HepG2 (cell line): ENCODE measurements around the gene TBCCD1. TPM values are rescaled to one million over a fixed set of nuclear protein-coding genes. Genes with fewer than 3 reads are reported as not detected.
A peak's percentile ranks its signal among the peaks of the same experiment; 100 is the strongest.

ENCODE experiments used
- GFI1 ChIP-seq: sonication (generic); formaldehyde crosslinking; IDR thresholded peaks from 2 replicates; pipeline ENCODE4 v1.5.0; 2020; ENCODE audit warnings: missing genetic modification reagents, mild to moderate bottlenecking, borderline replicate concordance
- IKZF1 ChIP-seq: fragments of 450-650 bp; IDR thresholded peaks from 2 replicates; pipeline ENCODE4 v1.7.1; 2016
- JUND ChIP-seq: sonication (generic); formaldehyde crosslinking; IDR thresholded peaks from 2 replicates; pipeline ENCODE4 v1.8.0; 2022; ENCODE audit warnings: mild to moderate bottlenecking, missing genetic modification reagents
- MAFF ChIP-seq: IDR thresholded peaks from 2 replicates; pipeline ENCODE4 v1.6.1; 2011; ENCODE audit warnings: low read depth, low read length, improper control_type of control experiment
- MIXL1 ChIP-seq: IDR thresholded peaks from 2 replicates; pipeline ENCODE4 v1.6.1; 2016
- MXD4 ChIP-seq: IDR thresholded peaks from 2 replicates; pipeline ENCODE4 v1.6.1; 2016; ENCODE audit warnings: mild to moderate bottlenecking, missing biosample characterization, missing genetic modification reagents
- MYC ChIP-seq: sonication (generic); formaldehyde crosslinking; IDR thresholded peaks from 2 replicates; pipeline ENCODE4 v1.9.0; 2021; ENCODE audit warnings: missing genetic modification reagents, borderline replicate concordance
- NFIB ChIP-seq: sonication (generic); formaldehyde crosslinking; IDR thresholded peaks from 2 replicates; pipeline ENCODE4 v1.9.0; 2021; ENCODE audit warnings: missing genetic modification reagents, mild to moderate bottlenecking, borderline replicate concordance
- NFYB ChIP-seq: sonication (generic); formaldehyde crosslinking; IDR thresholded peaks from 2 replicates; pipeline ENCODE4 v1.4.0; 2020; ENCODE audit warnings: missing genetic modification reagents
- POLR2AphosphoS2 ChIP-seq: IDR thresholded peaks from 2 replicates; pipeline ENCODE4 v1.6.1; 2011; ENCODE audit warnings: low read depth, low read length, improper control_type of control experiment
- RARG ChIP-seq: sonication (generic); formaldehyde crosslinking; IDR thresholded peaks from 2 replicates; pipeline ENCODE4 v1.4.0; 2020; ENCODE audit warnings: low read depth, mild to moderate bottlenecking, missing genetic modification reagents
- RNF2 ChIP-seq: fragments of 450-650 bp; conservative IDR thresholded peaks from 2 replicates; pipeline ENCODE4 v1.6.1; 2016; ENCODE audit warnings: low read depth
- RXRB ChIP-seq: IDR thresholded peaks from 2 replicates; pipeline ENCODE4 v1.6.1; 2016; ENCODE audit warnings: borderline replicate concordance, missing genetic modification reagents, missing compliant biosample characterization
- SIN3A ChIP-seq: IDR thresholded peaks from 2 replicates; pipeline ENCODE4 v1.6.1; 2011; ENCODE audit warnings: low read depth, mild to moderate bottlenecking, control low read depth, low read length, borderline replicate concordance
- ZNF343 ChIP-seq: sonication (generic); formaldehyde crosslinking; IDR thresholded peaks from 2 replicates; pipeline ENCODE4 v1.4.0; 2020; ENCODE audit warnings: mild to moderate bottlenecking, missing genetic modification reagents
- ZNF451 ChIP-seq: sonication (generic); formaldehyde crosslinking; IDR thresholded peaks from 2 replicates; pipeline ENCODE4 v1.5.0; 2020; ENCODE audit warnings: mild to moderate bottlenecking, missing genetic modification reagents
- ZNF558 ChIP-seq: sonication (generic); formaldehyde crosslinking; IDR thresholded peaks from 2 replicates; pipeline ENCODE4 v1.9.0; 2022; ENCODE audit warnings: mild to moderate bottlenecking, missing genetic modification reagents, borderline replicate concordance
- ZNF562 ChIP-seq: sonication (generic); formaldehyde crosslinking; IDR thresholded peaks from 2 replicates; pipeline ENCODE4 v1.8.0; 2022; ENCODE audit warnings: missing genetic modification reagents, borderline replicate concordance
- ZZZ3 ChIP-seq: sonication (generic); formaldehyde crosslinking; IDR thresholded peaks from 2 replicates; pipeline ENCODE4 v1.4.0; 2020; ENCODE audit warnings: missing genetic modification reagents, mild to moderate bottlenecking, borderline replicate concordance
- polyA plus RNA-seq, 8 experiments: library from polyadenylated mRNA; depleted of rRNA in 3 of 8; stranded (reverse) in 7 of 8; unstranded in 1 of 8; fragments of >200 nt; fragmentation: Illumina TruSeq in 4 of 8; extraction: Trizol in 4 of 8; gene quantifications; 2 replicates each; pipeline versions ENCODE4 v1.2.1 to v1.2.3, GENCODE V29; 2011 to 2016; ENCODE audit warnings: low read depth in 4 of 8, missing spikeins in 1 of 8, mixed read lengths in 1 of 8; ENCODE audit not compliant: insufficient read depth in 1 of 8
- total RNA-seq, 5 experiments: library from RNA; depleted of rRNA; stranded (reverse); fragments of >200 nt; fragmentation: Illumina TruSeq; extraction: Trizol; gene quantifications; 2 replicates each; pipeline ENCODE4 v1.2.3, GENCODE V29; 2016; ENCODE audit warnings: low read depth in 1 of 5
- TF ChIP-seq, protein P1 (sequence below): IDR thresholded peaks from 2 replicates; pipeline ENCODE4 v1.4.0; 2020; ENCODE audit warnings: mild to moderate bottlenecking, missing genetic modification reagents
- TF ChIP-seq, protein P2 (sequence below): sonication (generic); formaldehyde crosslinking; IDR thresholded peaks from 2 replicates; pipeline ENCODE4 v1.5.0; 2020; ENCODE audit warnings: missing genetic modification reagents
- TF ChIP-seq, protein P3 (sequence below): sonication (generic); formaldehyde crosslinking; IDR thresholded peaks from 2 replicates; pipeline ENCODE4 v1.8.0; 2022; ENCODE audit warnings: missing genetic modification reagents, mild to moderate bottlenecking, borderline replicate concordance
- TF ChIP-seq, protein P4 (sequence below): sonication (generic); formaldehyde crosslinking; IDR thresholded peaks from 2 replicates; pipeline ENCODE4 v1.9.0; 2021; ENCODE audit warnings: missing genetic modification reagents, mild to moderate bottlenecking, borderline replicate concordance

The TBCCD1 gene
- total and polyA plus RNA-seq, 2 of the 13 experiments (the other 11 are each of a cell fraction or from before 2014, with no cell fraction given) = 13.6 to 16.2 TPM

DNA sequence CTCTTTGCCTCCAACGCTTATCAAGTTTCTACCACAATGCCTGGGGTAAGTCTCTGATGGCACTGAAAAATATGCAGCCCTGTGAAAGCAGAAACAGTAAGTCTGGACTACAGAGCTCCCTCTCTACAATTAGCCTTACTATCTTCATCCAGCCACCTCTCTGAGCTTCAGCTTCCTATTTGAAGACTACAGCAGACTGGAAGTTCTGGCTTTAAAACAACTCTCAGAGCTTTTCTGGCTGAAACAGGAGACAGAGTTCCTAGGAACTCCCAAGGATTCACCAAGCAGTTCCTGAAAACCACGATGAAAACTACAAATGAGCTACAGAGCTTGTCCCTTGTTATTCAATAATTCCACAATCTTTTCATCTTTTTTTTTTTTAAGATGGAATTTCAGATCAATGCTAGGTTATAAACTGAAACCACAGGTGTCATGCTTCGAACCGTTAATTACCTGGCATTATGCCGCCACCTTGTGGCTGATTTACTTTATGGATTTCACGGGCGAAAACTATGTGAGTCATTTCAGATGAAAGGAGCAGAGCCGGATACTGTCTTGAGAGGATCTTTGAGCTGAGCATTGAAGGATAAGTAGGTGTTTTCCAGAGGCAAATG is 26.8 kb downstream of the TBCCD1 start (continued):
- TF ChIP-seq, protein P1, sequence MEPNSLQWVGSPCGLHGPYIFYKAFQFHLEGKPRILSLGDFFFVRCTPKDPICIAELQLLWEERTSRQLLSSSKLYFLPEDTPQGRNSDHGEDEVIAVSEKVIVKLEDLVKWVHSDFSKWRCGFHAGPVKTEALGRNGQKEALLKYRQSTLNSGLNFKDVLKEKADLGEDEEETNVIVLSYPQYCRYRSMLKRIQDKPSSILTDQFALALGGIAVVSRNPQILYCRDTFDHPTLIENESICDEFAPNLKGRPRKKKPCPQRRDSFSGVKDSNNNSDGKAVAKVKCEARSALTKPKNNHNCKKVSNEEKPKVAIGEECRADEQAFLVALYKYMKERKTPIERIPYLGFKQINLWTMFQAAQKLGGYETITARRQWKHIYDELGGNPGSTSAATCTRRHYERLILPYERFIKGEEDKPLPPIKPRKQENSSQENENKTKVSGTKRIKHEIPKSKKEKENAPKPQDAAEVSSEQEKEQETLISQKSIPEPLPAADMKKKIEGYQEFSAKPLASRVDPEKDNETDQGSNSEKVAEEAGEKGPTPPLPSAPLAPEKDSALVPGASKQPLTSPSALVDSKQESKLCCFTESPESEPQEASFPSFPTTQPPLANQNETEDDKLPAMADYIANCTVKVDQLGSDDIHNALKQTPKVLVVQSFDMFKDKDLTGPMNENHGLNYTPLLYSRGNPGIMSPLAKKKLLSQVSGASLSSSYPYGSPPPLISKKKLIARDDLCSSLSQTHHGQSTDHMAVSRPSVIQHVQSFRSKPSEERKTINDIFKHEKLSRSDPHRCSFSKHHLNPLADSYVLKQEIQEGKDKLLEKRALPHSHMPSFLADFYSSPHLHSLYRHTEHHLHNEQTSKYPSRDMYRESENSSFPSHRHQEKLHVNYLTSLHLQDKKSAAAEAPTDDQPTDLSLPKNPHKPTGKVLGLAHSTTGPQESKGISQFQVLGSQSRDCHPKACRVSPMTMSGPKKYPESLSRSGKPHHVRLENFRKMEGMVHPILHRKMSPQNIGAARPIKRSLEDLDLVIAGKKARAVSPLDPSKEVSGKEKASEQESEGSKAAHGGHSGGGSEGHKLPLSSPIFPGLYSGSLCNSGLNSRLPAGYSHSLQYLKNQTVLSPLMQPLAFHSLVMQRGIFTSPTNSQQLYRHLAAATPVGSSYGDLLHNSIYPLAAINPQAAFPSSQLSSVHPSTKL (CRISPR knock-in tag) = peak; percentile 21; the same call in 1 of the 2 replicates
- TF ChIP-seq ZNF343 (CRISPR knock-in tag) (no peak), ZZZ3 (no peak), ZNF451 (CRISPR knock-in tag) (no peak), SIN3A (no peak), RARG (no peak), MXD4 (CRISPR knock-in tag) (no peak), MAFF (no peak), ZNF562 (CRISPR knock-in tag) (no peak), GFI1 (CRISPR knock-in tag) (no peak), NFIB (CRISPR knock-in tag) (no peak), JUND (CRISPR knock-in tag) (no peak), MIXL1 (CRISPR knock-in tag) (peak; percentile 95), IKZF1 (no peak), ZNF558 (CRISPR knock-in tag) (0 out of 2 replicates have a peak, but pooled peaks have one; percentile 25), RXRB (CRISPR knock-in tag) (0 out of 2 replicates have a peak, but pooled peaks have one; percentile 12), RNF2 (no peak), POLR2AphosphoS2 (no peak), NFYB (CRISPR knock-in tag) (no peak), MYC (CRISPR knock-in tag) (no peak)
- TF ChIP-seq, protein P2, sequence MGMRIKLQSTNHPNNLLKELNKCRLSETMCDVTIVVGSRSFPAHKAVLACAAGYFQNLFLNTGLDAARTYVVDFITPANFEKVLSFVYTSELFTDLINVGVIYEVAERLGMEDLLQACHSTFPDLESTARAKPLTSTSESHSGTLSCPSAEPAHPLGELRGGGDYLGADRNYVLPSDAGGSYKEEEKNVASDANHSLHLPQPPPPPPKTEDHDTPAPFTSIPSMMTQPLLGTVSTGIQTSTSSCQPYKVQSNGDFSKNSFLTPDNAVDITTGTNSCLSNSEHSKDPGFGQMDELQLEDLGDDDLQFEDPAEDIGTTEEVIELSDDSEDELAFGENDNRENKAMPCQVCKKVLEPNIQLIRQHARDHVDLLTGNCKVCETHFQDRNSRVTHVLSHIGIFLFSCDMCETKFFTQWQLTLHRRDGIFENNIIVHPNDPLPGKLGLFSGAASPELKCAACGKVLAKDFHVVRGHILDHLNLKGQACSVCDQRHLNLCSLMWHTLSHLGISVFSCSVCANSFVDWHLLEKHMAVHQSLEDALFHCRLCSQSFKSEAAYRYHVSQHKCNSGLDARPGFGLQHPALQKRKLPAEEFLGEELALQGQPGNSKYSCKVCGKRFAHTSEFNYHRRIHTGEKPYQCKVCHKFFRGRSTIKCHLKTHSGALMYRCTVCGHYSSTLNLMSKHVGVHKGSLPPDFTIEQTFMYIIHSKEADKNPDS (CRISPR knock-in tag) = no peak
- TF ChIP-seq, protein P3, sequence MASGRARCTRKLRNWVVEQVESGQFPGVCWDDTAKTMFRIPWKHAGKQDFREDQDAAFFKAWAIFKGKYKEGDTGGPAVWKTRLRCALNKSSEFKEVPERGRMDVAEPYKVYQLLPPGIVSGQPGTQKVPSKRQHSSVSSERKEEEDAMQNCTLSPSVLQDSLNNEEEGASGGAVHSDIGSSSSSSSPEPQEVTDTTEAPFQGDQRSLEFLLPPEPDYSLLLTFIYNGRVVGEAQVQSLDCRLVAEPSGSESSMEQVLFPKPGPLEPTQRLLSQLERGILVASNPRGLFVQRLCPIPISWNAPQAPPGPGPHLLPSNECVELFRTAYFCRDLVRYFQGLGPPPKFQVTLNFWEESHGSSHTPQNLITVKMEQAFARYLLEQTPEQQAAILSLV = no peak
- TF ChIP-seq, protein P4, sequence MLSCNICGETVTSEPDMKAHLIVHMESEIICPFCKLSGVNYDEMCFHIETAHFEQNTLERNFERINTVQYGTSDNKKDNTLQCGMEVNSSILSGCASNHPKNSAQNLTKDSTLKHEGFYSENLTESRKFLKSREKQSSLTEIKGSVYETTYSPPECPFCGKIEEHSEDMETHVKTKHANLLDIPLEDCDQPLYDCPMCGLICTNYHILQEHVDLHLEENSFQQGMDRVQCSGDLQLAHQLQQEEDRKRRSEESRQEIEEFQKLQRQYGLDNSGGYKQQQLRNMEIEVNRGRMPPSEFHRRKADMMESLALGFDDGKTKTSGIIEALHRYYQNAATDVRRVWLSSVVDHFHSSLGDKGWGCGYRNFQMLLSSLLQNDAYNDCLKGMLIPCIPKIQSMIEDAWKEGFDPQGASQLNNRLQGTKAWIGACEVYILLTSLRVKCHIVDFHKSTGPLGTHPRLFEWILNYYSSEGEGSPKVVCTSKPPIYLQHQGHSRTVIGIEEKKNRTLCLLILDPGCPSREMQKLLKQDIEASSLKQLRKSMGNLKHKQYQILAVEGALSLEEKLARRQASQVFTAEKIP (CRISPR knock-in tag) = no peak
